Measurements from ENCODE around the gene CEP63.

Gene CEP63

GRCh38 chr3:134481166-134481565 is 4.7 kb upstream of the CEP63 start:
- in situ Hi-C loops (cut with MboI; ENCODE audit: low pct_unique_long_range_greater_than_20kb, low sequenced_read_pairs, unreplicated experiment), result no loop called here
- no peak for DNase-seq (ENCODE audit: low spot score)
- TF ChIP-seq CTCF (IDR thresholded peaks at IDR 0.05; ENCODE audit: extremely low read depth, insufficient read depth, missing control alignments), result no peak

GRCh38 chr3:134482622-134483021 is 3.2 kb upstream of the CEP63 start:
- DNase-seq (ENCODE audit: low spot score), result no peak
- in situ Hi-C loops (cut with MboI; ENCODE audit: low pct_unique_long_range_greater_than_20kb, low sequenced_read_pairs, unreplicated experiment), result no loop called here
- TF ChIP-seq CTCF (IDR thresholded peaks at IDR 0.05; ENCODE audit: extremely low read depth, insufficient read depth, missing control alignments), result no peak

GRCh38 chr3:134483195-134483900 is 2.5 kb upstream of the CEP63 start:
- in situ Hi-C loops (cut with MboI; ENCODE audit: low pct_unique_long_range_greater_than_20kb, low sequenced_read_pairs, unreplicated experiment), result no loop called here
- no peak for TF ChIP-seq CTCF (IDR thresholded peaks at IDR 0.05; ENCODE audit: extremely low read depth, insufficient read depth, missing control alignments)
- no peak for DNase-seq (ENCODE audit: low spot score)

GRCh38 chr3:134485075-134485717 is 661 bp upstream of the CEP63 start:
- peak; percentile 36 for DNase-seq (ENCODE audit: low spot score)
- no peak for TF ChIP-seq CTCF (IDR thresholded peaks at IDR 0.05; ENCODE audit: extremely low read depth, insufficient read depth, missing control alignments)
- in situ Hi-C loops (cut with MboI; ENCODE audit: low pct_unique_long_range_greater_than_20kb, low sequenced_read_pairs, unreplicated experiment), result no loop called here

- TF ChIP-seq CTCF (IDR thresholded peaks at IDR 0.05; ENCODE audit: extremely low read depth, insufficient read depth, missing control alignments), result no peak
- peak; percentile 25 for DNase-seq (ENCODE audit: low spot score)
- in situ Hi-C loops (cut with MboI; ENCODE audit: low pct_unique_long_range_greater_than_20kb, low sequenced_read_pairs, unreplicated experiment), result no loop called here
Measured at GRCh38 chr3:134486577-134487041, 752 bp downstream of the CEP63 start.

- peak; percentile 57 for DNase-seq (ENCODE audit: low spot score)
- TF ChIP-seq CTCF (IDR thresholded peaks at IDR 0.05; ENCODE audit: extremely low read depth, insufficient read depth, missing control alignments), result no peak
- in situ Hi-C loops (cut with MboI; ENCODE audit: low pct_unique_long_range_greater_than_20kb, low sequenced_read_pairs, unreplicated experiment), result no loop called here
Measured at GRCh38 chr3:134487406-134487805, 1.5 kb downstream of the CEP63 start.
